Measurements from ENCODE around the gene GUK1. TPM values are rescaled to one million over a fixed set of nuclear protein-coding genes. Genes with fewer than 3 reads are reported as not detected.
"Not testable (repeated sequence)": the region's sequence is repeated elsewhere in the genome, so short reads cannot be mapped to it uniquely, and the experiment has no call there.

Gene GUK1
- total RNA-seq, 2 donors from 2014 or later, result 175 to 176 TPM

DNA sequence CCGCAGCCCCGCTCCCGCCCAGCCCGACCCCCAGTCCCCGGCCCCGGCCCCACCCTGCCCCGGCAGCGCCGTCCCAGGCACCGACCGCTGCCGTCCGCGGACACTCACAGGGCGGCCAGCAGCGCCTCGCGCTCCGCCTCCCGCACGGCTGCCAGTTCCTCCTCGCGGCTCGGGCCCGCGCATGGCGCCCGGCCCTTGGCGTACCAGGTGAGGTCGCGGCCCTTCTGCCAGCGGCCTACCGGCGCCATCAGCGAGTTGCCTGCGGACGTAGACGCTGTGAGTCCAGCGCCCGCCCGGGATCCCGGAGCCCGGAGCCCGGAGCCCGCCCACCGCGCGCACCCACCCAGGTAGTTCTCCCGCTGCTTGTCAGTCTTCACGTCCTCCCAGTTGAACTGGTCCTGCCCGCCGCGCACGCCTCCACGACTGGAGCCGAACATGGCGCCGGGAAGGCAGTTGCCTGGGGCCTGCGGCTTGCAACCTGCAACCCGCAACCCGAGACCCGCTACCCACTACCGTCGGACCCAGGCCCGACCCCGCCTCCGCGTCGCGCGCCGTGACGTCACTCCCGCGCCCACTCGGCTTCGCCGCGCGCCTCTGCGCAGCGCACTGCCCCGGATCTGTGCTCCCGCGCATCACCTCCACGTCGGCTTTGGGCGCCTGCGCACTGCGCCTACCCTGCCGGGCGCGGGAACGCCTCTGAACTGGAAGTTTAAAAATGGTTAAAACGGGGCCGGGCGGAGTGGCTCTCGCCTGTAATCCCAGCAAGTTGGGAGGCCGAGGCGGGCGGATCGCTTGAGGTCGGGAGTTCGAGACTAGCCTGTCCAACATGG is 37.1 kb upstream of the GUK1 start, which contains the start of gene C1orf35:
Gene C1orf35, minus strand, starts transcription at position 535 of the 830 bp plus-strand sequence. Its CDS starts 98 bp downstream, at position 437.
- intact Hi-C loops (cut with DNase I, micrococcal nuclease), result no loop called here
- DNase-seq, result peak; percentile 94 to 96
- ATAC-seq, result peak; percentile 82

GRCh38 chr1:228104526-228105269 is 35.4 kb upstream of the GUK1 start:
- intact Hi-C loops (cut with DNase I, micrococcal nuclease), result no loop called here
- DNase-seq (no peak), ATAC-seq (no peak)

DNA sequence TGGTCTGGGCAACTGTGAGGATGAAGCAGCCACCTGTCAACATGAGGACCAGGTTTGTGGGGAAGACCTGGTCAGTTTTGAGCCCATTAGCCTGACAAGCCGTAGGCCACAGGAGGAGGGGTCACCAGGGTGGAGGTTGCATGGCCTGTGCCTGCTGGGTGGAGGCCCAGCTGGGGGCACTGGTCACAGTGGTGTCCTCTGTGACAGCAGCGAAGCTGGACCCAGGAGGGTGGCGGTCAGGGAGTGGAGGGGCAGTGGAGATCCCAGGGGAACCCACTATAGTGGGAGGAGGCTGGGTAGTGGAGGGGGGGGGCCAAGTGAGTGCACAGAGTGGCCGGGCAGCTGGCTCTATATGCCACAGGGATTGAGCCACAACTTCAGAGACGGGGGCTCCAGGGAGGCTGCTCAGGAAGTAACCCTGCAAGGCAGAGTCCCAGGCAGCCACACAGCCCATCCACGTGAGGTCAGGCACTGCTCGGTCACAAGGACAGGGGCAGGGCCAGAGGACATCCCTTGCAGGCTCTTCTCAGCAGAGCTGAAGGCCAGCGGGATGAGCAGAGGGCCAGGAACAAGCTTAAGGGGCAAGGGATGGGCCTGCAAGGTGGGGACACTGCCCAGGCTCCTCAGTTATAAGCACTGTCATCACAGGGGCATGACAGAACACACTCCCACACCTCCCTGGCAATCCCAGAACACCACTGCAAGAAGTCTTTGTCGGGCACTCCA is 34.6 kb upstream of the GUK1 start:
- no peak for ATAC-seq
- intact Hi-C loops (cut with DNase I, micrococcal nuclease), result no loop called here

DNA sequence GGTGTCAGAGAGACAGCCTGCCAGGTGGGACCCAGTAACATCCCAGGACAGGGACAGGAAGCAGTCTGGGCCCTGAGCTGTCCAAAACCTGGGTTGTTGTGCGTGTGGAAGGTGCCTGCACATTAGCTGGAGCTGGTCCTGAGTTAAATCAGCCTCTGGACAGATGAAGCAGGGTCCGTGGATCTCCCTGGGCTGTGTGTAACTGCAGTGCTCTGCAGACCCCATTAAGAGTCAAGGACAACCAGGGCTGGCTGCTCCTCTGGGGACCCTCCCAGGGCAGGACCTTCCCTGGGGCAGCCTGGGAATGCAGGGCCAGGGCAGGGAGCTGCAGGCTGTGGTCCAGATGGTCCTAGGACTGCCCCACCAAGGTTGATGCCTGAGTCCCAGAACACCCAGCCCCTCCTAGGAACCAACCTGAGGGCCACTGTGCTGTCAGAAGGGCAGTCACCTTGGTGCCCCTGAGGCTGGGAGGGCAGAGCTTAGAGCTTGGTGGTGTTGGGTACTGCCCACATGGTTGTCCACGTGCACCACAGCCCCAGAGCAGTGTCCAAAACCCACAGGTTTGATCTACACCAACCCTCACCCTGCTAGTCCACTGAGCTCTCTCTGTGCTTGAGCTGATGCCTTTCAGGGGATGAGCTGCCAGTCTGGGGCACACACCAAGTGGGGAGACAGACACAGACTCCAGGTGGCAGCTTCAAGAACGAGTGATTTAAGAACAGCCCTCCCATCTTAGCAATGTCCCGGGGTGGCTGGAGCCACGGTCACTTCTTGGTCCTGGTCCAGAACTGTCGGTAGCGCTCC is 33.9 kb upstream of the GUK1 start:
- intact Hi-C loops (cut with DNase I, micrococcal nuclease), result no loop called here
- DNase-seq (no peak), ATAC-seq (no peak)

More for the DNA sequence above, 34.6 kb upstream of the GUK1 start:
- DNase-seq, result no peak

GRCh38 chr1:228106800-228107054 is 33.4 kb upstream of the GUK1 start:
- no peak for ATAC-seq

DNA sequence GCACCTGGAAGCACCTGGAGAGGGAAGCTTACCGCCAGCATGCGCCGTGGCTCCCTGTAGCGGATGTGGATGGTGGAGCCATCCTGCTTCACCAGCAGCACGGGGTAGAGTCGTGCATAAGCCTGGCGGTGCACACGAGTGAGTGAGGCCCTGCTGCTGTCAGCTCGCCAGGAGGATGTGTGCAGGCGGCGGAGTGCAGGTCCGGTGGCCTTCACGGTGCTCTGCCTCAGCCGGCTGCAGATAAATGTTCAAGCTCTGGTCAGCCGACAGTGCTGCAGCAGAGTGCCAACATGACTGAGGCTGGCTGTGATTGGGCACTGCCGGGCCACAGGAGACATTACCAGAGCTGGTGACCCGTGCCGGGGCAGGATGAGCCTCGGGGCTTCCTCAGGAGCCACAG is 32.4 kb upstream of the GUK1 start:
- DNase-seq (no peak), ATAC-seq (no peak)
- intact Hi-C loops (cut with DNase I, micrococcal nuclease), result no loop called here

More at GRCh38 chr1:228106800-228107054, 33.4 kb upstream of the GUK1 start:
- intact Hi-C loops (cut with DNase I, micrococcal nuclease), result no loop called here
- no peak for DNase-seq

DNA sequence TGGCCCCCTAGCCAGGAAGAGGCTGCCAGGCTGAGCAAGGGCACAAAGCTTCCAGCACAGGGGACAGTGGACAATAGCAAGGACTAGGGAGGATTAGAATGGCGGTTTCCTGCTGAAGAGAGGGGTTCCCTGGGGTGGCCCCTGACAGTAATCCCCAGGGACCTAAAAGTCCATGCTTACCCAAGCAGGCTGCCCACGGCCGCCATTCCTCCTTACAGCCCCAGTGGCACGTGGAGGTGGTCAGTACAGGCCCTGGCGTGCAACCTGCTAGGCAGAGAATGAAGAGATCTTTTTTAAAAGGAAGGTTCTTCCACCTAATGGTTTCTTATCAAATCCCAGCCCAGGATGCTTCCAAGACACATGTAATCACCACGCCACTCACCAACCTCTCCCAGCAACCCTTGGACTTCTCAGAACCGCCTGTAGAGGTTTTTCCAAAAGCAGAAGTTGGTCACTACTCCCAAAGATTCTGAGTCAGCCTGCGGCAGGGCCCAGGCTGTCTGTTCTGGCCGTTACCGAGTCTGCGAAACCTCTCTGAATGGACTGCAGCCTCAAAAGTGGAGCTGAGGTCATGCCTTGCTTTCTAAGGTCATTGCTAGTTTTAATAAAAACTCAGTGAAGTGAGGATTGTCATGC is 31.9 kb upstream of the GUK1 start:
- no peak for DNase-seq
- no peak for ATAC-seq
- intact Hi-C loops (cut with DNase I, micrococcal nuclease), result no loop called here

GRCh38 chr1:228108742-228109072 is 31.4 kb upstream of the GUK1 start:
- intact Hi-C loops (cut with DNase I, micrococcal nuclease), result no loop called here
- no peak for DNase-seq
- ATAC-seq, result no peak

DNA sequence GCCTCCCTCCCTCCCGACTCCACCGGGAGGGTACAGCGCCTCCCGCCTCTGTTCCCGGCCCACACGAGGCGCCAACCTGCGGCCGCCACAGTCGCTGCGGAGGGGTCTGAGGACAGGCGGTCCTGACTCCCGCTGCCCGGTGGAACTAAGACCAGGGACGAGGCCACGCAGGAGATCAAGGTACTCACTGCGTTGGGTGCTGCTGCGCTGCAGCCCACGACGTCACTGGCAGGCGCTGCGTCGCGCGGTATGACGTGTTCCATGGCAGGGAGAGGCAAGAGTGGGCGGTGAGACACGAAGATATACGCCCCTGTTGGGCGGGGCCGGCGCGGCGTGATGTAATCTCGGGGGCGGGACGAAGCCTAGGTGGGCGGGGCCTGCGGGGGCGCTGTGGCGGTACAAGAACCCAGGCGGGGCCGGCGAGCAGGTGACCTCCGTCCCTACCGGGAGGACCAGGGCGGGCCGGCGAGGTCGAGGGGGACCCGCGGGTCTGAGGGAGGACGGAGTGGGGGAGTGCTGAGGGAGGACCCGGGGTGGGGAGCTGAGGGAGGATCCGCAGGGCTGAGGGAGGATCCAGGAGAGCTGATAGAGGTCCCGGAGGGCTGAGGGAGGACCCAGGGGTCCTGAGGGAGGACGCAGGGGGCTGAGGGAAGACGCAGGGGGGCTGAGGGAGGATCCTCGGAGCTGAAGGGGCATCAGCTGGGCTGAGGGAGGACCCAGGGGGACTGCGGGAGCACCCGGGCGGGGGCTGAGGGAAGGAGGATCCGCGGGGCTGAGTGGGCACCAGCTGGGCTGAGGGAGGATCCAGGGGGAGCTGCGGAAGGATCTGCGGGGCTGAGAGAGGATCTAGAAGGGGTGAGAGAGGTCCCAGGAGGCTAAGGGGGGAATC is 30.8 kb upstream of the GUK1 start, which contains the start of gene MRPL55:
Gene MRPL55, minus strand, starts transcription at position 227 of the 889 bp plus-strand sequence. CDS start 1,039 bp downstream, outside the sequence.
- peak; percentile 97 for ATAC-seq
- peak; percentile 97 to 99 for DNase-seq
- intact Hi-C loops (cut with DNase I, micrococcal nuclease), result no loop called here

DNA sequence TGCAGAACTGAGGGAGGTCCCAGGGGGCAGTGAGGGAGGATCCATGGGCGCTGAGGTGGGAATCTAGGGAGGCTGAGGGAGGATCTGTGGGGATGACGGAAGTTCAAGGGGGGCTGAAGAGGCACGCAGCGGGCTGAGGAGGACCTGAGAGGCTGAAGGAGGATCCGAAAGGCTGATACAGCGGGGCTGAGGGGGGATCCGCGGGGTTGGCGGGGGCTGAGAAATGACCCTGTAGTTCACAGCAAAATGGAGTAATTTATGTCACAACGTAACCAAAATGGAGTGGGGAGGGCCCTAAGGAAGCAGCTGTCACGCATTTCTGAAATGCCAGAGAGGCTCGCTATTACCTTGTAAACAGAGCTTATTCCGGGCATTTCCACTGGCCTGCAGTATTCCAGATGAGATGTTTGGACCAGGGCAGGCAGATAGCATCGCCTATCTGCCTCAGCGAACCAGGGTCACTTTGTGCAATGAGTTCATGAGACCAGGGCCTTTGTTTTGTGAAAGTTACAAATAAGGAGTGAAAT is 30.1 kb upstream of the GUK1 start:
- intact Hi-C loops (cut with DNase I, micrococcal nuclease), result no loop called here
- peak; percentile 1 for ATAC-seq
- no peak for DNase-seq

DNA sequence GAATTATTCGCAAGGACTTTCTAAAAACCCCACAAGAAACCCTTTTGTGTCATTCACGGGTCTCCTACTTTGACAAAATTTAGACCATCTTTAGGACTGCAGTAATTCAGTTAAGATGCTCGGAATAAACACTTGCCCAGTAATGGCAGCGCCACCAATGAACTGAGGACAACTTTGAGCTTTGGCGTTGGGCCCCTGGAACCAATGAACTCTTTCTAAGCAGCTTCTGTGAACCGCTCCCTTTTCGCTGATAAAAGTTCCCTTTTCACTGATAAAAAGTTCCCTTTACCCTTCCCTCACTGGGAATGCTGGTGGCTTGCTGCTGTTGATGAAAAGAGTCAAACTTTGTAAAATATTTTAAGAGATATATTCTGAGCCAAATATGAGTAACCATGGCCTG is 29.5 kb upstream of the GUK1 start:
- intact Hi-C loops (cut with DNase I, micrococcal nuclease), result no loop called here

GRCh38 chr1:228111315-228111714 is 28.8 kb upstream of the GUK1 start:
- DNase-seq; ATAC-seq; intact Hi-C loops (cut with DNase I, micrococcal nuclease): not testable (repeated sequence)

More for the DNA sequence above, 29.5 kb upstream of the GUK1 start:
- no peak for ATAC-seq
- no peak for DNase-seq

- ATAC-seq (no peak), DNase-seq (no peak)
- intact Hi-C loops (cut with DNase I, micrococcal nuclease), result no loop called here
Measured at GRCh38 chr1:228112167-228112566, 27.9 kb upstream of the GUK1 start.

- no peak for ATAC-seq
- no peak for DNase-seq
- intact Hi-C loops (cut with DNase I, micrococcal nuclease), result no loop called here
Measured at GRCh38 chr1:228112617-228113016, 27.5 kb upstream of the GUK1 start.

DNA sequence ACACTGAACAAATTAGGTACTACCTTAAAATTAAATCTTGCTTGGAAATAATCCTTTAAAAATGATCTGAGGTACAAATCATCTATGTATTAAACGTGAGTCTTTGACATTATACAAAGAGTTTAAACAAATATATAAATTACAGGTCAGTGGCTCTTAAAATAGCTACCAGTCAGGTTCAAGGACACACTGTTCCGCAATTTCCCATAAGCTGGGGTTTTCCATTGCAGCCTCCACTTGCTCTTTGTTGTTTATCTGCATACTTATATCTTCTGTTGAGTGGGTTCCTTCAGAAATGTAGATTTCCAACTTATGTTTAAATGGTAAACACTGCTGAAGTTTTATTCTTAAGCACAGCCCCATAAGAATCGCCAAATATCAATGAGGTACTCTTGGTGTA is 25.3 kb upstream of the GUK1 start:
- intact Hi-C loops (cut with DNase I, micrococcal nuclease), result no loop called here
- DNase-seq (no peak), ATAC-seq (no peak)

GRCh38 chr1:228117335-228117734 is 22.7 kb upstream of the GUK1 start:
- ATAC-seq (no peak), DNase-seq (no peak)
- intact Hi-C loops (cut with DNase I, micrococcal nuclease), result no loop called here

DNA sequence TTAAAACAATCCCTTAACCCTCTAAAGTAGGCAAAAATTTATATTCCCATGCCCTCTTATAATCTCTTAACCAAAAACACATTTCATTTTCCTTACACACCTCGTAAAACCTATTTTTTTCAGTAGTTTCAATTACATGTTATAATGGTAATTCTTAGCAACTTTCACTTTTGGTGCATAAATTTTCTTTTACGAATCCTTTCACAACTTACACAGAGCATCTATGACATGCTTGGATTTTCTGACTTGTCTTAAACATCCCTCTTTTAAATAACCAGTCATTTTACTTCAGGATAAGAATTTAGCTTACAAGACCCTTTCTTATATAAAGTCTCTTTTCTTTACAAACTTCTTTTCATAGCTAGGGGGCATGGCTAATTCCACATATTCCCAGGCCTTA is 22.0 kb upstream of the GUK1 start:
- intact Hi-C loops (cut with DNase I, micrococcal nuclease), result no loop called here
- ATAC-seq (no peak), DNase-seq (no peak)
